Muscle of back (tissue), 11 donors: ENCODE results near the gene BDKRB2. TPM values are rescaled to one million over a fixed set of nuclear protein-coding genes. Genes with fewer than 3 reads are reported as not detected.
A peak's percentile ranks its signal among the peaks of the same experiment; 100 is the strongest.

ENCODE experiments used
- DNase-seq, 3 donors: peaks; one replicate each; pipeline versions ENCODE4 v3.0.0 to v3.0.0-alpha.2; 2013
- polyA plus RNA-seq, 10 donors: library from polyadenylated mRNA; unstranded; fragments of 120-200 nt; gene quantifications; one replicate each; pipeline ENCODE4 v1.2.1, GENCODE V29; 2013; ENCODE audit not compliant: insufficient read length in 10 of 10

The BDKRB2 gene
- polyA plus RNA-seq, 10 donors, result 1.8 to 7.2 (median 3.6) TPM

- DNase-seq, result no peak
Observed at GRCh38 chr14:96197163-96197852, 7.3 kb upstream of the BDKRB2 start.

GRCh38 chr14:96197969-96198368, 6.7 kb upstream of the BDKRB2 start:
- no peak for DNase-seq

GRCh38 chr14:96198430-96199130, 6.1 kb upstream of the BDKRB2 start:
- DNase-seq, result no peak

- DNase-seq, result no peak
Observed at GRCh38 chr14:96201157-96201556, 3.5 kb upstream of the BDKRB2 start.

GRCh38 chr14:96201965-96202364, 2.7 kb upstream of the BDKRB2 start:
- no peak for DNase-seq

GRCh38 chr14:96202441-96203094, 2.1 kb upstream of the BDKRB2 start:
- DNase-seq, result no peak

- DNase-seq, result no peak
Observed at GRCh38 chr14:96203116-96203515, 1.5 kb upstream of the BDKRB2 start.

- no peak for DNase-seq
Observed at GRCh38 chr14:96203635-96204034, 1.0 kb upstream of the BDKRB2 start.

- DNase-seq, result no peak
Observed at GRCh38 chr14:96205059-96205977, 679 bp downstream of the BDKRB2 start.

- DNase-seq, result peak in 1 of 3 donors; percentile 36
Observed at GRCh38 chr14:96205978-96206360, 1.3 kb downstream of the BDKRB2 start.

- DNase-seq, result no peak
Observed at GRCh38 chr14:96206461-96206860, 1.8 kb downstream of the BDKRB2 start.

GRCh38 chr14:96207686-96208085, 3.0 kb downstream of the BDKRB2 start:
- no peak for DNase-seq

- DNase-seq, result no peak
Observed at GRCh38 chr14:96208739-96209138, 4.1 kb downstream of the BDKRB2 start.

- DNase-seq, result no peak
Observed at GRCh38 chr14:96212140-96212539, 7.5 kb downstream of the BDKRB2 start.

GRCh38 chr14:96212896-96213295, 8.3 kb downstream of the BDKRB2 start:
- DNase-seq, result no peak

- no peak for DNase-seq
Observed at GRCh38 chr14:96213871-96214465, 9.3 kb downstream of the BDKRB2 start.

GRCh38 chr14:96214793-96215192, 10.2 kb downstream of the BDKRB2 start:
- peak in 2 of 3 donors; percentile 37 to 77 for DNase-seq

GRCh38 chr14:96215452-96216244, 11.0 kb downstream of the BDKRB2 start:
- peak in 1 of 3 donors; percentile 37 for DNase-seq

GRCh38 chr14:96216627-96217026, 12.0 kb downstream of the BDKRB2 start:
- no peak for DNase-seq

- DNase-seq, result peak in 1 of 3 donors; percentile 37
Observed at GRCh38 chr14:96217376-96217913, 12.8 kb downstream of the BDKRB2 start.
